ENCODE data around the gene TOP1.

Gene TOP1

GRCh38 chr20:41049451-41049850, 20.8 kb downstream of the TOP1 start:
- no peak for TF ChIP-seq CTCF (IDR thresholded peaks at IDR 0.05; ENCODE audit: insufficient read depth, low read depth, low read length, missing control alignments)

GRCh38 chr20:41050361-41051008, 21.9 kb downstream of the TOP1 start:
- no peak for TF ChIP-seq CTCF (IDR thresholded peaks at IDR 0.05; ENCODE audit: insufficient read depth, low read depth, low read length, missing control alignments)
- H3K4me3 ChIP-seq (ENCODE audit: low read depth, low read length), result no peak overlapping the region
- no peak for DNase-seq (ENCODE audit: low read depth)

More at GRCh38 chr20:41049451-41049850, 20.8 kb downstream of the TOP1 start:
- H3K4me3 ChIP-seq (ENCODE audit: low read depth, low read length), result peak overlapping the region; percentile 2; the same call in 1 of the 2 replicates
- no peak for DNase-seq (ENCODE audit: low read depth)

- no peak overlapping the region for H3K4me3 ChIP-seq (ENCODE audit: low read depth, low read length)
- no peak for TF ChIP-seq CTCF (IDR thresholded peaks at IDR 0.05; ENCODE audit: insufficient read depth, low read depth, low read length, missing control alignments)
- no peak for DNase-seq (ENCODE audit: low read depth)
Measured at GRCh38 chr20:41051009-41051825, 22.6 kb downstream of the TOP1 start.

- no peak for TF ChIP-seq CTCF (IDR thresholded peaks at IDR 0.05; ENCODE audit: insufficient read depth, low read depth, low read length, missing control alignments)
- no peak overlapping the region for H3K4me3 ChIP-seq (ENCODE audit: low read depth, low read length)
- DNase-seq (ENCODE audit: low read depth), result no peak
Measured at GRCh38 chr20:41052742-41053419, 24.3 kb downstream of the TOP1 start.

GRCh38 chr20:41054070-41054846, 25.6 kb downstream of the TOP1 start:
- TF ChIP-seq CTCF (IDR thresholded peaks at IDR 0.05; ENCODE audit: insufficient read depth, low read depth, low read length, missing control alignments), result no peak
- no peak overlapping the region for H3K4me3 ChIP-seq (ENCODE audit: low read depth, low read length)
- DNase-seq (ENCODE audit: low read depth), result no peak

- DNase-seq (ENCODE audit: low read depth), result no peak
- no peak overlapping the region for H3K4me3 ChIP-seq (ENCODE audit: low read depth, low read length)
- no peak for TF ChIP-seq CTCF (IDR thresholded peaks at IDR 0.05; ENCODE audit: insufficient read depth, low read depth, low read length, missing control alignments)
Measured at GRCh38 chr20:41054847-41055230, 26.2 kb downstream of the TOP1 start.

Measured in GM12865 (cell line).